Fibroblast of gingiva (primary cell): ENCODE data around the gene SPTSSB.

Source experiments
- DNase-seq: peaks from one replicate; pipeline ENCODE4 v3.0.0-alpha.2; 2011; ENCODE audit warnings: low read depth

Gene SPTSSB

DNA sequence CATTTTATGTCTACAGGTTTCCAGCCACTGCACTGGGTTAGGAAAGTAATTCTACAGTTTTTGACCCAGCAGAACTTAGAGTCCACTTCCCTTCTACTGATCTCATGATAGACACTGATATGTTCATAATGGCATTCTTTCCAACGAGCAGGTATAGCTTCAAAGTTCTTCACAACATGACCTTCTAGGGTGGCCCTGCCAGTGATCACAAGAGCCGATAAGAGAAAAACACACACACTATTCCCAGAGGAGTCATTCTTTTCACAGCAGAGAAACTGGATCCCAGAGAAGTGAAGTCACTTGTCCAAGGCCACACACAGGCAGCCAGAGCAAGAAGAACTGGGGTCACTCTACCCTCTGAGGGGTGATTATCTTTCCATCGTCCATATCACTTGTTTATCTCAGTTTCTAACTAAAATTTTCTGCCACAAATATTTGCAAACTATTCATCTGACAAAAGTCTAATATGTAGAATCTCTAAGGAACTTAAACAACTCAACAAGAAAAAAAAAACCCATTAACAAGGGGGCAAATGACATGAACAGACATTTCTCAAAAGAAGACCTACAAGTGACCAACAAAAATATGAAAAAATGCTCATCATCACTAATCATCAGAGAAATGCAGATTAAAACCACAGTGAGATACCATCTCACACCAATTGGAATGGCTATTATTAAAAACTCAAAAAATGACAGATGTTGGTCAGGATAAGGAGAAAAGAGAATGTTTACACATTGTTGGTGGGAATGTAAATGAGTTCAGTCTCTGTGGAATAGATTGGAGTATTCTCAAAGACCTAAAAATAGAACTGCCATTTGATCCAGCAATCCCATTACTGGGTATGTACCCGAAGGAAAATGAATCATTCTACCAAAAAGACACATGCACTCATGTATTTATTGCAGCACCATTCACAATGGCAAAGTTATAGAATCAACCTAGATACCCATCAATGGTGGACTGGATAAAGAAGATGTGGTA, 31.5 kb downstream of the SPTSSB start:
- peak; percentile 67 for DNase-seq

DNA sequence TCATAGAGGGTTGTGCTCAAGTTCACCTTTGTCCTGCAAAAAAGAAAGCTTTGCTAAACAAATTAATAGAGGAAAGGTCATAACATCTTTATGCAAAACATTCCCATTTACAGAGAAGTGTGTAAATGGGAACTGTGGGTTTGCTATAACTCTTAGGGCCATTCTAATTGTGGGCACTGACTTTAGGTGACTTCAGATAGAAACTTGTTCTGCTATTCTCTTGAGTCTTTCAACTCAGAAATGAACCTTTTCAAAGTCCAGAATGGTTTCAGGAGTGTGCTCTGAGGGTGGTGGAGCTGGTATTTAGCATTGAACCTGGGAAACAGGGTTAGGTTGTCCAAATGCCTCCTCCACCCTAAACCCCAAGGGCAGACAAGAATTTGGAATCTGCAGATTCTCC, 34.0 kb downstream of the SPTSSB start:
- DNase-seq = no peak

DNA sequence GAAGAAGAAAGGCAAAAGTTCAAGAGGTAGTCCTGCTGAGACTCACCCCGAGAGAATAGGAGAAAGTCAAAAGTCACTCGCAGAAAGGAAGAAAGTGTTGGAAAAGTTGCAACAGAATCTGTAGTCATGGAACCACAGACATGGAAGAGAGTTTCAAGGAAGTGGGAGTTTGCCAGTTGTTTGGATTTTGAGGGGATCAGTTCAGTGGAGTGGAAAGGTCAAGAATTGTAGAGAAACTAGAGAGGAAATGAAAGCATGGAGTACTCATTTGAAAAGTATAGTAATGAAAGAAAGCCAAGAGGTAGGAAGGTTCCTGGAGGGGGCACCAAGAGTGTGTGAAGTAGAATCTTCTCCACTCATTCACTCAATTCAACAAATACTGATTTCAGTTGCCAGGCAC, 34.7 kb downstream of the SPTSSB start:
- DNase-seq = no peak

DNA sequence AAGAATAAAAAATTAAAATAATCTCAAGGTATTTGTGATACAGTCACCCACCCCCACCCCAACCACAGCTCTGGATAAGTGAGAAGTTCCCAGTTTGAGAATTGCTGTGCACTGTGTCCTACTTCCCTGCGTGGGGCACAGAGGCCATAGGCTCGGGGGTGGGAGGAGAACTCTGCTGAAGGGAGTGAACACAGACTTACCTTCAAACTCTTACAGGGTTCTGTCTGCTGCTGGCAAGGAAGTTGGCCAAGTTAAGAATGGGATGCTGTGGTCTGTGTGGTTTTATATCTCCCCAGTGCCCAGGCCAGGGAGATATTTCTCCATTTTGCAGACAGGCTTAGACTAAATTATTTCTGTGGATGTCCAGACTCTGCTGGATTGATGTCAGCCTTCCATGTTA, 37.6 kb downstream of the SPTSSB start:
- DNase-seq = no peak

DNA sequence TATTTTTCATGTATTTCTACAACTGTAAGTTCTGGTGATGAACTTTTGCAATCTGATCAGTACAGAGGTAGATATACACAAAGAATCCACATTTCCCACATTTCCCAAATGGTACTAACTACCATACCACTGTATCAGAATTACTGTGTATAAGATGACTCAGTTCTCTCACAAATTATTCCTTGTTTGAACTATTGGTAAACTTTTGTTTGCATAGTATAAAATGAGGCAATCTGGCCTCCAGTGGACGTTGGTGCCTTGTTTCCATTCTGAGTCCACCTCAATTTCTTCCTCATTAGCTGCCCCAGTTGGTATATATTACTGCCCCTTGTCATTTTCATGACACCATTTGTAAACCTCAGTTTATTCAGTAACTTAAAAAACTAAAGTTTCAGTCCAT, 38.5 kb downstream of the SPTSSB start:
- DNase-seq = peak; percentile 16

DNA sequence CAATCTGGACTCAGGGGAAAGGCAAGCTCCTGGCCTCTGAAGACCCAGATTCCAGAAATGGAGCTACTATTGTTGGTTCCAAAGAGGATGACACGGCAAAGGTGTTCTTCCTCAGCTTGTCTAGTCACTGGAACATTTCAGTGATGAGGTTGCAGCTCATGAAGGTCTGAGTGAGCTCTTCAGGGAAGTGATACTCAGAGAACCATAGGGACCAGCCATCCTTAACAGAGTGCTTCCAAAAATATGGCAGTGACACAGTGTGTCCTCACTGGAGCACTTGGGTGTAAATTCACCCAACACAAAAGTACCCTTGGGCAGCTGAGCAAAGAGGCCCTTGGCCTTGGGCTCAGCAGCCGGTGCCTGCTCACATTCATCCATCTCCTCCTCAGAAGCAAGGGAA, 46.3 kb downstream of the SPTSSB start:
- DNase-seq = no peak

DNA sequence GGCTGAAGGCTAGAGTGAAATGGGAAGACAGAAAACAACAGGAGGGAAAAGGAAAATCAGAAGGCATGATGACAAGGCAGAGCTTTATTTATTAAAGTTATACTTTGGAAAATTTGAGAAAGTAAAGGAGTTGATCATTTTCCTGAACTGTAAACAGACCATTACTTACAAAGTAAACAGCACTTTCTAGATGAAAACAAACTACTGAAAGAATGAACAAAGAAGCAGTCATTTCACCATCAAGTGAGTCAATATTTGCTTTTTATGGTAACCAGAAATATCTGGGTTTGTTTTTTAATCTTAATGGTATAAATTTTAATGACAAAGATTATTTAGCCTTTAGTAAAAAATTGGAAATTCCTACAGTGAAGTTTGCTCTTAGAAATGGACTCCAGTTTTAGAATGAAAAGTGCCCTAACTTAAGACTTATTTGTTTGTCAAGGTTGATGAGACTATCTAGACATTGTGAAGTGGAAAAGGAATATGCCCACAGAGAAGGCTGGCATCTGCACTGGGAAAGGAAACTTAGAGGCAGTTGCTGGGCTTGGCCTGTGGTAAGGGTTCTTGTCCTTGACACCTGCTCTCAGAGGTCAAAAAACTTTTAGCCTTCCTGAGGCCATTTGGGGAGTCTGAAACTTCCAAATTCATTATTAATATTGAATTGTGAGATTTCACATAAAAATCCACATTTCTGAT, 47.2 kb downstream of the SPTSSB start:
- no peak for DNase-seq

DNA sequence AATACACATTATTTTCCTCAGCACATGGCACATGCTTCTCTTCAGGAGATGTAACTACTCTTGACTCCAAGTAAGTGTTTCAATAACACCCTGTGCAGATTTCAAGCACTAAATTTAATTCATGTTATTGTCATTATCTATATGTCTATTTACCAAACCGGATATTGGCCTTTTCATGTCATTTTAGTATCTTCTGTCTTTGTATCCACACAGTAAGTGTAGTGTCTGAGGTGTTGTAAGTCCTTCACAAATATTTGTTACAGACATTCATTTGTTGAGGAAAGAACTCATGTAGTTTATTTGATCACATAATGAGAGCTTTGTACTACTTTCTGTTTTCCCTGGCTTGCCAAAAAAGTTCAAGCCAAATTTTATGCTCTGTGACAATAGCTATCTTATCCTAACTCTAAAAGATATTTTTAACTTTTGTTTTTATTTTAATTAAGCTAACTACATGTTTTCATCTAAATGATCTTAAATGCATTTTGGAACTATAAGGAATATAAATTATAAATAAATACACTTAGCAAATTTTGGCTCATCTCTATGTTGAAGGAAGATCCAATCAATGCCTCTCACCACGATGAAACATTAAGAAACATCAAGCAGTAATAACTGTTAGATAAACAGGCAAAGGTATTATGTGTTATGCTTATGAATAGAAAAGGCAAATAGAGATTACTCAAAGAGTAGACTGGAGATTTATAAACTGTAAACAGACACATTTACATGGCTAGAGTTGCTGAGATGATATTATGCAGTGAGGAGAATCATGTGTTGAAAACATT, 48.3 kb downstream of the SPTSSB start:
- no peak for DNase-seq

DNA sequence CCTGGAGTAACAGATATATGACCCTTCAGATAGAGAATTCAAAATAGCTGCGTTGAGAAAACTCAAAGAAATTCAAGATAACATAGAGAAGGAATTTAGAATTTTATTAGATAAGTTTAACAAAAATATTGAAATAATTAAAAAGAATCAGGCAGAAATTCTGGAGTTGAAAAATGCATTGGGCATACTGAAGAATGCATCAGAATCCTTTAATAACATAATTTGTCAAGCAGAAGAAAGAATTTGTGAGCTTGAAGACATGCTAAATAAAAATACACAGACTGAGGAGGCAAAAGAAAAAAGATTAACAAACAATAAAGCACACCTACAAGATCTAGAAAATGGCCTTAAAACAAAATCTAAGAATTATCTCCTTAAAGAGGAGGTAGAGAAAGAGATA, 50.5 kb downstream of the SPTSSB start:
- DNase-seq = no peak

DNA sequence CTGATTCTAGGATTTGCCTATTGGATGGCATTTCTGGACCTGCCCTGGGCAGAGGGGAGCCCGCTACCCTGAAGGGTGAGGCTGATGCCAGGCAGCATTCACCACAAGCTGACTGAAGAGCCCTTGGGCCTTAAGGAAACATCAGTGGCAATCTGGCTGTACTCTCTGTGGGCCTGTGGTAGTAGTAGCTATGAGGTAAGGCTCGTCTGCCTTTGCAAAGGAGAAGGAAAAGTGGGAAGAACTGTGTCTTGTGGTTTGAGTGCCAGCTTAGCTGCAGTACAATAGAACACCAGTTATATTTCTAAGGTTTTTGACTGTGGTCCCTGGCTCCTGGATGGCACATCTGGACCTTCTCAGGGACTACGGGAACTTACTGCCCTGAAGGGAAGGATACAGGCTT, 51.5 kb downstream of the SPTSSB start:
- DNase-seq = no peak

DNA sequence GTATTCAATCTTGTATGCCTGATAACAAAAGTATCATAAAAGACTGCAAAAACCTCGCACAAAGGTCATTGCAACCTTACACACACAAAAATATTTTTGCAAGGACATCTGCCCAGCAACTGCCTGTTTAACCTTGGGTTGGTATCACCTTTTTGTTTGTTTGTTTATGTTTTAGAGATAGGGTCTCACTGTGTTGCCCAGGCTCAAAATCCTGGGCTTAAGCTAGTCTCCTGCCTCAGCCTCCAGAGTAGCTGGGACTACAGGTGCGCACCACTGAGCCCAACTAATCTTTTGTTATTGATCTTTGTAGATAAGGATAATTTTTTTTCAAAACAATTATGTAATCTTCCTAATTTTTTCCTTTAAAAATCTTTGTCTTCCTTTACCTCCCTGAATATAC, 54.2 kb downstream of the SPTSSB start:
- no peak for DNase-seq

DNA sequence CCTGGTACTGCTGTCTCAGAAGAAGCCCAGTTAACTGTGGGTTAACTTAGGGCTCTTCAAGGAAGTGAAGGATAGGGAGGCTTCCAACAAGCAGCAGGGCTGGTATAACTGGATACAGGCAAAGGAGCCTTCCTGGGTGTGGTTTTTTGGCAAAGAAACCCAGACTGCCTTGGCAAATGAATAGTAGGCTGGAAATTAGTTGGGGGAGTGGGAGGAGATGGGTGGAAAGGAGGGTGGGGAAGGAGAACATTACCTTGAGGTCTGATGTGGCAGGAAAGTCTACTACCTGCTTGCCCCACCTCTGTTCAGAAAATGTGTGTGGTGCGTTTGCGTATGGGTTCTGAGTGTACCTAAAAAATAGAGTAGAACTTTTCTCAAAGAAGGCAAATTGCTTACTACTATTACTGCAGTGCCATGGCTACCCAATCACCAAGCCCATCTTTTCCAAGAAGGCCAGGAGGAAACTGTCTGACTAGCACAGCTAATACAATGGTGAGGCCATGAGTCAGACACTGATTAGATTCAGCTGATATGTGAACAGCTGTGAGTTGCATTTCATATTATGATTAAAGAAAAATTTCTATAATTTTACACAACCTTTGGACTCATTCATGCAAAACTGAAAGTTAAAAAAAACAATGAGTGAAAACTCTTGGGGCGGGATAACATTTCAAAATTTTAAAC, 55.2 kb downstream of the SPTSSB start:
- peak; percentile 43 for DNase-seq

DNA sequence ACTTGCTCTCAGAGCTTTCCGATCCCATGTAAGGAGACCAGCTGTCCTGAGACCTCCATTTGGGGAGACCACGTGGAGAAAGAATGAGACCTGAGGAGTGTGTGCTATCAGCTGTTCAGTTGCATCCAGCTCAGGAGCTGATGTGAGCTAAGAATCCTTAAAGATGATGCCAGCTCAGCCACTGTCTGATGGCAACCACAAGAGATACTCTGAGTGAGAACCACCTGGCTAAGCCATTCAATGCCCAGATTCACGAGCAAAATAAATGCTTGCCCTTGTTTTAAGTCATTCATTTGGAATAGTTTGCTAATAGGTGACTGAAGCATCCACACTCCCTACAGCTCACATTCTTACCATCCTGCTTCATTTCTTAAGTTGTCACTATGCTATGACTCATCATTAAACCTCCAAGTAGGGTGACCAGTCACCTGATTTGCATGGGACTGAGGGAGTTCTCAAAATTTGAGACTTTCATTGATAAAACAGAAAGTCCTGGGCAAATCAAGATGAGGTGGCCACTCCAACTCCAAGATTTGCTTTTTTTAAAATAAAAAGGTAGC, 56.4 kb downstream of the SPTSSB start:
- no peak for DNase-seq

DNA sequence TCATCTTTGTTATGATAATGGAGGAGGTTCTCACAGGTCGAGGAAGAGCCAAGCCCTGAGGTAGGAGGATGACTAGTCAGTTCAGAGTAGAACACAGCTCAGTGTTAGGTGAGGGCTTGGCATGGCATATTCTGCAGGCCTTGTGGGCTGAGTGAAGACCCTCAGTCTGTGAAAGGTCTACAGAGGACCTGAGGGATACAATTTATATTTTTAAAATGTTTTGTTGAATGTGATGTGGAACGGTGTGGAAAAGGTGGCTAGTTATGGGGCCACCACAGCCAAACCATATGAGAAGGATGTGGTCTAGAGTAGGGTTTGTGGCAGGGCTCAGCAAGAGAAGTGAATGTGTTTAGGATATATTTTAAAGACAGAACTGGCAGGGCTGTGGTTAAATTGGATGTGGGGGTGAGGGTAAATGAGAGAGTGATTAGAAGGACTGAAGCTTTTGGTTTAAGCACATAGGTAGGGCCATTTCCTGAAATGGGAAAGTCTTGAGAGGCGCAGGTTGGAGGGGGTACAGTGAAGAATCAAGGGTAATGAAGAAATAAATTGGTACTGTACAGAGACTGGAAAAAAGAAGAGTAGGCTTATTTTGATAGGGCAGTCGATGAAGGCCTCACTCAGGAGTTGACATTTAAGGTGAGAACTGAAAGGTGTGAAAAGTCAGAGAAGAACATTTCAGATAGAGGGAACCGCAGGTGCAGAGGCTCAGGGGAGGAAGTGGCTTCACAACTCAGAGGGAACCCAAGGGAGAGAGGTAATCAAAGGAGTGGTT, 60.5 kb downstream of the SPTSSB start:
- no peak for DNase-seq

DNA sequence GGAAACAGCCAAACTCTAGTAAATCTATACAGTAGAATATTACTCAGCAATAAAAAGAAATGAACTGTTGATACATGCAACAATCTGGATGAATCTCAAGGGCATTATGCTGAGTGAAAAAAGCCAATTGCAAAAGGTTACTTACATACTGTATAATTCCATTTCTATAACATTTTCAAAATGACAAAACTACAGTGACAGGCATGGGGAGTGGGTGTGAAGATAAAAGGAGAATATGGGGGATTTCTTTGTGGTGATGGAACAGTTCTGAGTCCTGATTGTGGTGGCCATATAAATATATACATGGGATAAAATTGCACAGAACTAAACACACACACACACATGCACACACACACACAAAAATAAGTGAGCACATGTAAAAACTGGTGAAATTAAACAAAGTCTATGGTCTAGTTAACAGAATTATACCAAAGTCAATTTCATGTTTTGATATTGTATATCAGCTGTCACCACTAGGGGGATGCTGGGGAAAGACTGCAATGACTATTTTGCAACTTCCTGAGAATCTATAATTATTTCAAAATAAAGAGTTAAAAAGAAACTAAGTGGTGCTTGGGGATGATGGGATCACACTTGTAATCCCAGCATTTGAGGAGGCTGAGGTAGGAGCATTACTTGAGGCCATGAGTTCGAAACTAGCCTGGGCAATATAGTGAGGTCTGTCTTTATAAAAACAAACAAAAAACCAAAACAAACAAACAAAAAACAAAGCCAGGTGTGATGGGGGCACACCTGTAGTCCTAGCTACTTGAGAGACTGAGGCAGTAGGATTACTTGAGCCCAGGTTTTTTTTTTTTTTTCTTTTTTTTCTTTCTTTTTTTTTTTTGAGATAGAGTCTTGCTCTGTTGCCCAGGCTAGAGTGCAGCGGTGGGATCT, 66.0 kb downstream of the SPTSSB start:
- peak; percentile 10 for DNase-seq

DNA sequence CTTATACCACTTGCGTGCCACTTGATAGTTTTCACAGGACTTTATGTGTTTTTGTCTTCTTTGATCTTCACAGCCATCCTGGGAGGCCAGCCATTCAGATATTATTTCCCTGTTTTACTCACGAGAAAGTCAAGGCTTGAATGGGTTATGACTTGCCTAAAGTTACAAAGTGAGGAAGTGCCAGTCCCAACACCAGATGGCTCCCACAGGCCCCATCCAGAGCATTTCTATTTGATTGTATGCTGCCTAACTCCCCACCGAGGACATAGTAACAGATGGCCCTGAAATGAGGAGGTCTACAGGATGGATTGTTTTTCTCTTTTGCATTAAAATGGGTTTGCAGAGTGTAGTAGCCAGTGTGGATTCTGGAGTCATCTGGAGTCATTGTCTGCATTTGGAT, 74.5 kb downstream of the SPTSSB start:
- no peak for DNase-seq

DNA sequence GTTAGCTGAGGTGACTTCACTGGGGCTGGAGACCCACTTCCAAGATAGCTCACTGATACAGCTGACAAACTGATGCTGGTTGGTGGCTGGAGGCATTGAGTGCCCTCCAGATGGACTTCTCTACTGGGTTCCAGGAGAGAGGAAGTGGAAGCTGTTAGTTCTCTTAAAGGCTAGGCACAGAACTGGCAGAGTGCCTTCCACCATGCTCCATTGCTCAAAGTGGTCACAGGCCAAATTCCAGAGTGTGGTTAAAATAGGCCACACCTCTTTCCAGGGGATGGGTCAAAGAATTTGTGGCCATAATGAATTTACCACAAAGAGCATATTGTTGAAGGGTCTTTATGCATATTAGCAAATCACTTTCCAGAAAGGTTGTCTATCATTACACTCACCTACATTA, 76.0 kb downstream of the SPTSSB start:
- DNase-seq = no peak
